Cardiac muscle cell (in vitro differentiated cells and primary cell): ENCODE data around the gene MAPK10. TPM values are rescaled to one million over a fixed set of nuclear protein-coding genes. Genes with fewer than 3 reads are reported as not detected.

Experiments
- DNase-seq, 2 donors: peaks; one replicate each; pipeline versions ENCODE4 v3.0.0 to v3.0.0-alpha.2; 2010 to 2017; ENCODE audit warnings: low read depth in 1 of 2, low spot score in 1 of 2
- H3K27ac ChIP-seq: fragments of 200-600 bp; sonication (generic); 2 replicates; pipeline ENCODE4 v1.5.1; 2016
- H3K27me3 ChIP-seq: fragments of 200-600 bp; sonication (generic); 2 replicates; pipeline ENCODE4 v1.6.0; 2016; ENCODE audit warnings: control low read depth
- H3K36me3 ChIP-seq: fragments of 200-600 bp; sonication (generic); 2 replicates; pipeline ENCODE4 v1.5.1; 2016; ENCODE audit warnings: control low read depth
- H3K4me1 ChIP-seq: fragments of 200-600 bp; sonication (generic); 2 replicates; pipeline ENCODE4 v1.8.1; 2017; ENCODE audit warnings: low read depth, mild to moderate bottlenecking, mixed run types
- H3K4me3 ChIP-seq: fragments of 200-600 bp; sonication (generic); 2 replicates; pipeline ENCODE4 v1.5.1; 2016; ENCODE audit warnings: mild to moderate bottlenecking
- H3K9me3 ChIP-seq: fragments of 200-600 bp; sonication (generic); 2 replicates; pipeline ENCODE4 v1.5.1; 2017; ENCODE audit warnings: low read depth, mild to moderate bottlenecking, control low read depth
- polyA plus RNA-seq: library from polyadenylated mRNA; unstranded; fragments of >200 nt; fragmentation: Nextera tagmentation; extraction: Ambion mirVana; gene quantifications from 2 replicates; pipeline ENCODE4 v1.2.1, GENCODE V29; 2016
- total RNA-seq: library from RNA; depleted of rRNA; stranded (reverse); fragments of >200 nt; gene quantifications from 2 replicates; pipeline ENCODE4 v1.2.3, GENCODE V29; 2016
- TF ChIP-seq, protein P1 (sequence below): IDR thresholded peaks from 2 replicates; pipeline ENCODE4 v1.5.1; 2012; ENCODE audit warnings: low read depth, mild to moderate bottlenecking, low read length

MAPK10 gene
- total and polyA plus RNA-seq, 2 experiments from 2014 or later, result 13.9 to 22.8 TPM

DNA sequence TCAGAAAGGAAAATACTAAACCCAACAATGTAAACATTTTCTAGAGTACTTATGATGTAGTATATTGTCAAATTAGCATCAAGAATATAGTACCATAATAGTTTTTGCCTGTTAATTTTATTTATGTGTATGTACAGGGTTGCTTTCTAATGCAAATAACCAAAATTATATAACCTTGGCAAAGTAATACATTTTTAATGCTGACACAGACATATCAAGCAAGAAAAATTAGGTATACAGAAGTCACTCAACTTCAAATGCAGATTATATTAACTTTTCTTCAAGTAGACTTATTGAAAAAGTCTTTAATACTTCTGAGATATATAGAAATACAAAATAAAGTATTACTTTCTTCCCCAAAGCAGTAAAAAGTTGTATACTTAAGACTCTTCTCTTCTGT, 44.3 kb downstream of the MAPK10 start:
- H3K36me3 ChIP-seq, result no peaks in the 10 kb centered on the region
- DNase-seq, result no peak
- no peaks in the 10 kb centered on the region for H3K27me3 ChIP-seq
- TF ChIP-seq, protein P1, sequence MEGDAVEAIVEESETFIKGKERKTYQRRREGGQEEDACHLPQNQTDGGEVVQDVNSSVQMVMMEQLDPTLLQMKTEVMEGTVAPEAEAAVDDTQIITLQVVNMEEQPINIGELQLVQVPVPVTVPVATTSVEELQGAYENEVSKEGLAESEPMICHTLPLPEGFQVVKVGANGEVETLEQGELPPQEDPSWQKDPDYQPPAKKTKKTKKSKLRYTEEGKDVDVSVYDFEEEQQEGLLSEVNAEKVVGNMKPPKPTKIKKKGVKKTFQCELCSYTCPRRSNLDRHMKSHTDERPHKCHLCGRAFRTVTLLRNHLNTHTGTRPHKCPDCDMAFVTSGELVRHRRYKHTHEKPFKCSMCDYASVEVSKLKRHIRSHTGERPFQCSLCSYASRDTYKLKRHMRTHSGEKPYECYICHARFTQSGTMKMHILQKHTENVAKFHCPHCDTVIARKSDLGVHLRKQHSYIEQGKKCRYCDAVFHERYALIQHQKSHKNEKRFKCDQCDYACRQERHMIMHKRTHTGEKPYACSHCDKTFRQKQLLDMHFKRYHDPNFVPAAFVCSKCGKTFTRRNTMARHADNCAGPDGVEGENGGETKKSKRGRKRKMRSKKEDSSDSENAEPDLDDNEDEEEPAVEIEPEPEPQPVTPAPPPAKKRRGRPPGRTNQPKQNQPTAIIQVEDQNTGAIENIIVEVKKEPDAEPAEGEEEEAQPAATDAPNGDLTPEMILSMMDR, result no peak
- no peaks in the 10 kb centered on the region for H3K4me1 ChIP-seq
- no peaks in the 10 kb centered on the region for H3K9me3 ChIP-seq
- H3K27ac ChIP-seq, result no peak overlapping the region
- no peak overlapping the region for H3K4me3 ChIP-seq

DNA sequence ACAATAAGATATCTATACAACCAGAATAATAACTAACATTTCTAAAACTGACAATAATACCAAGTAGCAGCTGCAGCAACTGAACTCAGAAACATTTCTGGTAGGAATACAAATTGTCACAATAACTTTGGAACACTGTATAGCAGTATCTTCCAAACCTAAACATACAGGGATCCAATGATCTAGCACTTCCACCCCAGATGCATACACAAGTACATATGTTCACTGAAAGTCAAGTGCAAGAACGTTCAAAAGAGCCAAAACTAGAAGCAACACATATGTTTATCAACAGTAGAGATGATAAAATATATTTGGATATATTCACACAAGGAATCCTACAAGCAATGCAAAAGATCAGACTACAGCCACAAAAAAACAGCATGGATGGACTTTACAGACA, 46.2 kb downstream of the MAPK10 start:
- no peaks in the 10 kb centered on the region for H3K36me3 ChIP-seq
- H3K4me1 ChIP-seq, result no peaks in the 10 kb centered on the region
- no peak for DNase-seq
- TF ChIP-seq, protein P1, result no peak
- no peak overlapping the region for H3K4me3 ChIP-seq
- no peaks in the 10 kb centered on the region for H3K27me3 ChIP-seq
- no peaks in the 10 kb centered on the region for H3K9me3 ChIP-seq
- no peak overlapping the region for H3K27ac ChIP-seq

DNA sequence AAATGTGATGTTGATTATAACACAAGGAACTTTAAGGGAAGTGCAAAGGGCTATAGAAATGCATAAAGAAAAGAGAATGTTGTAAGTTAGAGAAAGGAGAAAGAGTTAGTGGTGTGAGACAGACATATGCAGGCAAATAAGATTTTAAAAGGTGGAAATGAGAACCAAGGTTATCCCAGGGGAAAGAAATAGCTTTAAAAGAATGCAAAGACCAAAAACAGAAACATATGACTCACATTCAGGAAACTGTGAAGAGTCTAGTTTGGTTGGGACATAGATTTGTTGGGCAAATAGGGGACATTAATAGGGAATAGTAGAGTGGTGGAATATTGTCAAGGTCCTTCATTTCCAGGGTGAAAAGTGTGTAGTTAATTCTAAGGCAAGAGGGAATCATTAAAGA, 52.4 kb downstream of the MAPK10 start:
- Histone ChIP-seq H3K36me3 (no peaks in the 10 kb centered on the region), H3K9me3 (no peaks in the 10 kb centered on the region), H3K4me3 (no peak overlapping the region), H3K27me3 (no peaks in the 10 kb centered on the region), H3K27ac (no peak overlapping the region), H3K4me1 (no peaks in the 10 kb centered on the region)
- DNase-seq, result peak in 1 of 2 donors; percentile 30
- TF ChIP-seq, protein P1, result no peak

DNA sequence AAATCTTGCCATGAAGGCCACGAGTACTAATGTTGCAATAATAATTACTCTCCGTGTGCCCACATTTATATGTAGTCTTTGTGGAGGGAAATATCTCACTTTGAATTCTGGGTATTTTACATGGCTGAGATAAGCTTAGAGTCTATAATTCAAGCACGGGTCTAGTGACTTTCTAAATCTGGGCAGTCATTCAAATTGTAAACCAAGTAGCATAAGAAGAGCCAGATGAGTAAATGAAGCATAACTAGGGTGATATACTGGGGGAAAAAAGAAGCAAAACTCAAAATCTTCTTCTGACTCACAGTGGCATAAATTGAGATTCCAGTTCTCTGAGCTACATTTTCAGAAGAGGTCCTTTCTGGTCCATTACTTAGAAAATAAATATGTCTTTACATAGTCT, 53.0 kb downstream of the MAPK10 start:
- H3K4me3 ChIP-seq, result no peak overlapping the region
- H3K4me1 ChIP-seq, result no peaks in the 10 kb centered on the region
- no peaks in the 10 kb centered on the region for H3K36me3 ChIP-seq
- no peaks in the 10 kb centered on the region for H3K27me3 ChIP-seq
- no peak overlapping the region for H3K27ac ChIP-seq
- TF ChIP-seq, protein P1, result no peak
- no peaks in the 10 kb centered on the region for H3K9me3 ChIP-seq
- DNase-seq, result peak in 1 of 2 donors; percentile 62

DNA sequence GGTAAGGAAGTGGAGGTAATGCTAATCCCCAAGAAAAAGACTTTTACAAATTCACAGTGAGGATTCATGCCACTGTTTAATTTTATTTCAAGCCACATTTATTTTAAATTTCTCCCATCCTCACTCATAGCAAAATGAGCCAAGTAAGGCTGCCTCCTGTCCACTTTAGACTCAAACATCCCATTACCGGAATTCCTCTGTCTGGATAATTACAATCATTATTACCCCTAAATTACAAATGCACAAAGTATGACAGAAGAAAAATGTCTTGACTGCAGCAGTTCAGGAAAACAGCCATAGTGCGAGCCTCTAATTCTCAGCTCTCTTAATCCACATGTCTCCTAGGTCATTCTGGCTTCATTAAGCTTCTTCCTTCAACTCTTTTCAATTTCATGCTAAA, 57.0 kb downstream of the MAPK10 start:
- DNase-seq, result no peak
- H3K9me3 ChIP-seq, result no peaks in the 10 kb centered on the region
- no peak overlapping the region for H3K4me3 ChIP-seq
- H3K27ac ChIP-seq, result no peak overlapping the region
- H3K4me1 ChIP-seq, result no peaks in the 10 kb centered on the region
- H3K36me3 ChIP-seq, result no peaks in the 10 kb centered on the region
- TF ChIP-seq, protein P1, result no peak
- no peaks in the 10 kb centered on the region for H3K27me3 ChIP-seq

DNA sequence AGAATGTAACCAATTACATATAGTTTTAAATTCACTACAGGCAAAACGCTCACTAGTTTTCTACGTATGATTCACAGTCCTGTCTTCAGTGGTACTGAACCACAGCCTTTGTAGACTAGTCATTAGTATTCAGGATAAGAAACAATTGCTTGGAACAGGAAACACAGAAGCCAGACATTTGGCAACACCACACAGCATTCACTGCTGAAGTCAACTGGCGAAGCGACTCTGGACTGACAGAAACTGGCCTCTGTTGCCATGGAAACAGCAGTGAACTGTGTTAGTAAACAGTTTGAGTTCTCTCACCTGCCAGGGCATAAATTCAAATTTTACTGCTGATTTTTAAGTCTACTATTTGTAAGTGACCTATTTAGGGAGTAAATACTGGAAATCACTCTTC, 57.6 kb downstream of the MAPK10 start:
- H3K9me3 ChIP-seq, result no peaks in the 10 kb centered on the region
- no peaks in the 10 kb centered on the region for H3K27me3 ChIP-seq
- H3K36me3 ChIP-seq, result no peaks in the 10 kb centered on the region
- H3K4me3 ChIP-seq, result no peak overlapping the region
- DNase-seq, result peak in 1 of 2 donors; percentile 92
- TF ChIP-seq, protein P1, result no peak
- H3K4me1 ChIP-seq, result no peaks in the 10 kb centered on the region
- no peak overlapping the region for H3K27ac ChIP-seq
